H1 (cell line): Measurements from ENCODE around the gene GNG7. TPM values are rescaled to one million over a fixed set of nuclear protein-coding genes. Genes with fewer than 3 reads are reported as not detected.
A peak's percentile ranks its signal among the peaks of the same experiment; 100 is the strongest.

Experiments
- CTCF ChIA-PET: fragments of 300-600 bp; sonication (Branson Sonifier 250); formaldehyde crosslinking; loops from one replicate; lab custom pipeline; 2021; ENCODE audit not compliant: partially characterized antibody; lab: Charles Lee
- POLR2A ChIA-PET: fragments of 300-600 bp; sonication (Branson Sonifier 250); formaldehyde crosslinking; loops from one replicate; lab custom pipeline; 2021; ENCODE audit warnings: inconsistent platforms; ENCODE audit not compliant: partially characterized antibody; lab: Charles Lee
- DNase-seq, 2 experiments: peaks; one replicate each; pipeline versions ENCODE4 v3.0.0 to v3.0.0-alpha.2; 2010 to 2022; ENCODE audit warnings: low spot score in 2 of 2, low read depth in 1 of 2, mixed read lengths in 1 of 2
- FAIRE-seq: peaks from 2 replicates; lab custom pipeline; 2011; peaks lifted over from hg19 to GRCh38; lab: Jason Lieb, UNC
- H2AFZ ChIP-seq: 2 replicates; pipeline ENCODE4 v1.8.1; 2012; ENCODE audit warnings: low read length, inconsistent platforms
- H2AK5ac ChIP-seq: 2 replicates; pipeline ENCODE4 v1.6.1; 2013; ENCODE audit warnings: low read depth, low read length
- H2BK120ac ChIP-seq: replicated peaks from 2 replicates; pipeline ENCODE3; 2013; ENCODE audit warnings: low read depth, low read length, inconsistent platforms
- H2BK12ac ChIP-seq: 2 replicates; pipeline ENCODE4 v1.6.1; 2013; ENCODE audit warnings: low read depth, low read length
- H2BK15ac ChIP-seq: 2 replicates; pipeline ENCODE4 v1.6.1; 2013; ENCODE audit warnings: low read length
- H2BK20ac ChIP-seq: 2 replicates; pipeline ENCODE4 v1.6.1; 2013; ENCODE audit warnings: low read length
- H2BK5ac ChIP-seq: 2 replicates; pipeline ENCODE4 v1.6.1; 2013; ENCODE audit warnings: low read depth, low read length
- H3K14ac ChIP-seq: 2 replicates; pipeline ENCODE4 v1.6.1; 2013; ENCODE audit warnings: inconsistent platforms; ENCODE audit not compliant: insufficient read length
- H3K18ac ChIP-seq: 2 replicates; pipeline ENCODE4 v1.6.1; 2013; ENCODE audit warnings: low read length; ENCODE audit errors: extremely low read depth
- H3K23ac ChIP-seq: 2 replicates; pipeline ENCODE4 v1.6.1; 2013; ENCODE audit warnings: inconsistent platforms; ENCODE audit not compliant: insufficient read length
- H3K23me2 ChIP-seq: 2 replicates; pipeline ENCODE4 v1.6.1; 2013; ENCODE audit warnings: low read depth, low read length
- H3K27ac ChIP-seq: 2 replicates; pipeline ENCODE4 v1.6.1; 2011; ENCODE audit warnings: low read depth, low read length, inconsistent platforms
- H3K27me3 ChIP-seq, 4 experiments: replicated peaks in 1 of 4; 1 replicate in 1 of 4; 2 replicates in 3 of 4; pipeline versions ENCODE4 v1.6.1 to v1.8.1; 2011 to 2013; ENCODE audit warnings: low read length in 3 of 4, mild to moderate bottlenecking in 3 of 4, inconsistent platforms in 2 of 4, mixed read lengths in 2 of 4, moderate library complexity in 1 of 4; ENCODE audit not compliant: control insufficient read depth in 3 of 4, insufficient read depth in 3 of 4; ENCODE audit errors: extremely low read depth in 1 of 4
- H3K36me3 ChIP-seq, 4 experiments: 2 replicates each; pipeline versions ENCODE4 v1.6.1 to v1.8.1; 2011 to 2013; ENCODE audit warnings: mild to moderate bottlenecking in 4 of 4, low read length in 3 of 4, moderate library complexity in 2 of 4, control low read depth in 1 of 4, inconsistent platforms in 1 of 4; ENCODE audit not compliant: insufficient read depth in 4 of 4, control insufficient read depth in 2 of 4
- H3K4ac ChIP-seq: replicated peaks from 2 replicates; pipeline ENCODE3; 2013; ENCODE audit warnings: low read length, low read depth, mixed read lengths, inconsistent platforms; ENCODE audit not compliant: insufficient read length
- H3K4me1 ChIP-seq, 4 experiments: replicated peaks in 1 of 4; 1 replicate in 1 of 4; 2 replicates in 3 of 4; pipeline versions ENCODE4 v1.6.1 to v1.8.1; 2011 to 2013; ENCODE audit warnings: low read length in 3 of 4, inconsistent platforms in 2 of 4, mixed read lengths in 1 of 4; ENCODE audit not compliant: insufficient read depth in 4 of 4, control insufficient read depth in 3 of 4
- H3K4me2 ChIP-seq, 2 experiments: 2 replicates each; pipeline versions ENCODE4 v1.6.1 to v1.8.1; 2011 to 2013; ENCODE audit warnings: low read depth in 2 of 2, low read length in 2 of 2, control low read depth in 1 of 2, inconsistent platforms in 1 of 2, mild to moderate bottlenecking in 1 of 2; ENCODE audit not compliant: insufficient read depth in 1 of 2
- H3K4me3 ChIP-seq, 4 experiments: fragments of 200-600, 300-600 bp in 1 of 4; sonication (generic), shearing (Covaris generic), sonication (Bioruptor Twin) in 1 of 4; 2 replicates each; pipeline versions ENCODE4 v1.5.1 to v1.8.1; 2011 to 2016; ENCODE audit warnings: low read length in 4 of 4, low read depth in 3 of 4, control low read depth in 2 of 4, inconsistent platforms in 2 of 4, mild to moderate bottlenecking in 2 of 4, mixed read lengths in 1 of 4, moderate library complexity in 1 of 4; ENCODE audit not compliant: insufficient read depth in 2 of 4; ENCODE audit errors: extremely low read depth in 1 of 4
- H3K56ac ChIP-seq: replicated peaks from 2 replicates; pipeline ENCODE3; 2013; ENCODE audit warnings: low read depth, mild to moderate bottlenecking, mixed read lengths, low read length, inconsistent platforms; ENCODE audit not compliant: insufficient read length
- H3K79me1 ChIP-seq: 2 replicates; pipeline ENCODE4 v1.6.1; 2013; ENCODE audit warnings: low read depth, low read length, control low read depth
- H3K79me2 ChIP-seq, 2 experiments: 2 replicates each; pipeline versions ENCODE4 v1.6.1 to v1.8.1; 2012 to 2013; ENCODE audit warnings: low read length in 2 of 2, mild to moderate bottlenecking in 2 of 2, inconsistent platforms in 1 of 2; ENCODE audit not compliant: insufficient read depth in 2 of 2, control insufficient read depth in 1 of 2
- H3K9ac ChIP-seq, 4 experiments: replicated peaks in 1 of 4; 1 replicate in 1 of 4; 2 replicates in 3 of 4; pipeline versions ENCODE4 v1.6.1 to v1.8.1; 2011 to 2013; ENCODE audit warnings: low read depth in 3 of 4, low read length in 3 of 4, control low read depth in 2 of 4, mild to moderate bottlenecking in 2 of 4, moderate library complexity in 2 of 4, inconsistent platforms in 1 of 4; ENCODE audit errors: extremely low read depth in 1 of 4
- H3K9me3 ChIP-seq, 2 experiments: 2 replicates each; pipeline versions ENCODE4 v1.6.1 to v1.8.1; 2012 to 2013; ENCODE audit warnings: mild to moderate bottlenecking in 2 of 2, moderate library complexity in 2 of 2, control low read depth in 1 of 2, inconsistent platforms in 1 of 2, low read depth in 1 of 2, low read length in 1 of 2, mixed read lengths in 1 of 2; ENCODE audit not compliant: insufficient read depth in 2 of 2
- H4K20me1 ChIP-seq, 2 experiments: replicated peaks in 1 of 2; 2 replicates each; pipeline versions ENCODE3 to v1.8.1; 2011 to 2013; ENCODE audit warnings: inconsistent platforms in 2 of 2, low read length in 2 of 2, mild to moderate bottlenecking in 1 of 2; ENCODE audit not compliant: insufficient read depth in 2 of 2, control insufficient read depth in 1 of 2
- H4K5ac ChIP-seq: 2 replicates; pipeline ENCODE4 v1.6.1; 2013; ENCODE audit warnings: low read length, low read depth, mixed read lengths, inconsistent platforms; ENCODE audit not compliant: insufficient read length
- H4K8ac ChIP-seq: 2 replicates; pipeline ENCODE4 v1.8.0; 2013; ENCODE audit warnings: mild to moderate bottlenecking, moderate library complexity, low read length, inconsistent platforms; ENCODE audit not compliant: insufficient read depth; ENCODE audit errors: extremely low read depth
- H4K91ac ChIP-seq: replicated peaks from 2 replicates; pipeline ENCODE3; 2013; ENCODE audit warnings: low read length, mixed read lengths, inconsistent platforms; ENCODE audit not compliant: insufficient read length
- BRCA1 ChIP-seq: IDR thresholded peaks from 2 replicates; pipeline ENCODE4 v1.6.1; 2012; ENCODE audit warnings: low read depth, low read length, improper control_type of control experiment
- CBX5 ChIP-seq: fragments of 300-800, 300-1000 bp; sonication (generic); IDR thresholded peaks from 2 replicates; pipeline ENCODE4 v1.7.1; 2016; ENCODE audit warnings: antibody characterized with exemption, low read length, low read depth
- CBX8 ChIP-seq: fragments of 300-800, 300-1000 bp; sonication (generic); IDR thresholded peaks from 2 replicates; pipeline ENCODE4 v1.7.1; 2016; ENCODE audit warnings: low read depth, low read length, borderline replicate concordance
- CTBP2 ChIP-seq: IDR thresholded peaks from 2 replicates; pipeline ENCODE4 v1.7.0; 2011; ENCODE audit warnings: borderline replicate concordance, mild to moderate bottlenecking, moderate library complexity, mixed read lengths, low read length; ENCODE audit not compliant: insufficient read depth, insufficient read length
- KDM1A ChIP-seq: fragments of 200-600, 300-600 bp; sonication (generic); IDR thresholded peaks from 2 replicates; pipeline ENCODE4 v1.7.1; 2016; ENCODE audit warnings: mild to moderate bottlenecking, low read length, borderline replicate concordance
- NANOG ChIP-seq: IDR thresholded peaks from 2 replicates; pipeline ENCODE4 v1.6.1; 2011; ENCODE audit warnings: low read length, low read depth, mild to moderate bottlenecking, inconsistent platforms; ENCODE audit not compliant: insufficient read depth, poor library complexity, severe bottlenecking
- TAF1 ChIP-seq: IDR thresholded peaks from 2 replicates; pipeline ENCODE4 v1.6.1; 2011; ENCODE audit warnings: mild to moderate bottlenecking, low read depth, low read length
- TAF7 ChIP-seq: optimal IDR thresholded peaks from 2 replicates; pipeline ENCODE3; 2011; ENCODE audit warnings: low read depth, mild to moderate bottlenecking, inconsistent platforms, low read length, moderate library complexity, borderline replicate concordance
- WGBS, 2 experiments: shearing (Covaris generic) in 1 of 2; methylation state at CpG; one replicate each; pipeline versions ENCODE4 v1.1.6 to v1.1.7; 2013 to 2015; ENCODE audit warnings: low lambda C conversion rate in 2 of 2, mixed read lengths in 2 of 2, inconsistent platforms in 1 of 2, low coverage in 1 of 2, missing lambda C conversion rate in 1 of 2; ENCODE audit not compliant: insufficient replicate concordance in 2 of 2, insufficient coverage in 1 of 2, insufficient read length in 1 of 2; ENCODE audit errors: extremely low coverage in 1 of 2, missing lambda C conversion rate in 1 of 2; 5-methylcytosine and 5-hydroxymethylcytosine counted together
- polyA plus RNA-seq, 7 experiments: library from polyadenylated mRNA; depleted of rRNA in 3 of 7; stranded (reverse) in 5 of 7; unstranded in 2 of 7; fragments of >200 nt in 5 of 7; fragments of 200-250 nt in 2 of 7; gene quantifications; 1 replicate in 5 of 7; 2 replicates in 1 of 7; 4 replicates in 1 of 7; pipeline versions ENCODE4 v1.2.1 to v1.2.3, GENCODE V29; 2011 to 2013; ENCODE audit warnings: missing spikeins in 2 of 7, mixed read lengths in 2 of 7
- total RNA-seq: library from RNA; stranded (reverse); fragmentation: NEBNext Ultra II Directional; extraction: Animal tissue kit (Norgen Biotek cat#: 25700); gene quantifications from 2 replicates; pipeline ENCODE4 v1.2.1, GENCODE V29; 2021
- TF ChIP-seq, protein P1 (sequence below): IDR thresholded peaks from 2 replicates; pipeline ENCODE4 v1.6.1; 2012; ENCODE audit warnings: low read length, inconsistent platforms

GNG7 gene
- total and polyA plus RNA-seq, 2 of the 8 experiments (the other 6 are each of a cell fraction or from before 2014, with no cell fraction given) = 2.8 to 7.8 TPM

DNA sequence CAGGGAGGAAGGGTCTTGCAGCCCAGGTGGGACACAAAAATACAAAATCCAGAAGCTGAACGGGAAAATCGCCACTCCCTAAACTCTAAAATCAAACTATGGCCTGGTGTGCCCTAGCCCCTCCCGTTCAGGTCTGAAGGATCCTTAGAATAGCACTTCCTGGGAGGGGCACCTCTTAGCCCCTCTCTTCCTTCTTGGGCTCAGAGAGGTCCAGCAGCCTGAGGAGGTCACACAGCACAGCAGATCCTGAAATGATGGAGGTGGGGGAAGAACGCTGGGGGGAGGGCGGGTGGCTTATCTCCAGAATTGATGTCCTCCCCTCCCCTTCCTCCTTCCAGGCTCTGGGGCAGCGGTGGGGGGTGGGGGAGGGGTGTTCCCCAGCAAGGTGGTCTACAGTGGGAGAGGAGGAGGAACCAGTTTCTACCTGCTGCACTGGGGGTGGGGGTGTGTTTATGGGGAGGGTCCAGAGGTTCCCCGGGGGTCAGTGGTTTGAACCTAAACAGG, 16.8 kb upstream of the GNG7 start:
- H4K91ac ChIP-seq = no peak overlapping the region
- no peak overlapping the region for H3K14ac ChIP-seq
- peaks cover 9 to 17% of the 10 kb centered on the region in 2 experiments; a peak in 3 of 4 replicates for H3K9me3 ChIP-seq
- no peak overlapping the region for H3K23ac ChIP-seq
- no peak overlapping the region for H2AK5ac ChIP-seq
- 0 out of 2 replicates have a peak overlapping the region, but pooled peaks have one; percentile 20 for H2BK5ac ChIP-seq
- ChIA-PET CTCF (interaction anchor here (1.0 kb wide), 1 partner anchor 64 kb away, joined by 3 read pairs; the partner anchor contains the start of gene SGTA), POLR2A (interaction anchor here (0.6 to 2.2 kb wide), 5 partner anchors 14 to 152 kb away, joined by 3 to 8 read pairs (median 3); no protein-coding TSS in a partner anchor)
- 89% methylated on average over 4 of the region's 7 CpGs; no CpG with 5 or more reads in 1 of the 2 experiments for WGBS, 2 experiments
- no peak overlapping the region for H2AFZ ChIP-seq
- H3K4me2 ChIP-seq = peak overlapping the region; percentile 80 to 94; a peak in 3 of 4 replicates
- no peak overlapping the region for H2BK15ac ChIP-seq
- no peaks in the 10 kb centered on the region for H3K79me2 ChIP-seq
- no peak overlapping the region for H3K27ac ChIP-seq
- H3K9ac ChIP-seq = no peak overlapping the region
- H2BK20ac ChIP-seq = no peak overlapping the region
- H4K20me1 ChIP-seq = peaks cover 0 to 4% of the 10 kb centered on the region in 2 experiments
- H3K79me1 ChIP-seq = no peaks in the 10 kb centered on the region
- H2BK120ac ChIP-seq = no peak overlapping the region
- no peak overlapping the region; the same call in 1 of the 2 replicates for H3K18ac ChIP-seq
- H3K4me1 ChIP-seq = peaks cover 0 to 15% (median 6%) of the 10 kb centered on the region in 4 experiments; a peak in 6 of 7 replicates
- DNase-seq = no peak
- H4K5ac ChIP-seq = no peak overlapping the region
- FAIRE-seq = no peak
- no peak overlapping the region; the same call in 1 of the 2 replicates for H4K8ac ChIP-seq
- H2BK12ac ChIP-seq = 0 out of 2 replicates have a peak overlapping the region, but pooled peaks have one; percentile 4
- H3K4me3 ChIP-seq = peak overlapping the region in 2 of 4 experiments; percentile 39 to 89; a peak in 2 of 8 replicates
- peaks cover 0 to 17% (median 0%) of the 10 kb centered on the region in 4 experiments; a peak in 1 of 8 replicates for H3K36me3 ChIP-seq
- H3K56ac ChIP-seq = no peak overlapping the region
- peaks cover 12% of the 10 kb centered on the region; the same call in 1 of the 2 replicates for H3K23me2 ChIP-seq
- peaks cover 0 to 7% (median 3%) of the 10 kb centered on the region in 4 experiments; a peak in 4 of 7 replicates for H3K27me3 ChIP-seq
- H3K4ac ChIP-seq = no peak overlapping the region
- TF ChIP-seq BRCA1 = no peak
- no peak for TF ChIP-seq TAF7
- no peak for TF ChIP-seq CBX8
- TF ChIP-seq TAF1 = no peak
- no peak for TF ChIP-seq KDM1A
- no peak for TF ChIP-seq CBX5
- TF ChIP-seq CTBP2 = no peak
- TF ChIP-seq, protein P1, sequence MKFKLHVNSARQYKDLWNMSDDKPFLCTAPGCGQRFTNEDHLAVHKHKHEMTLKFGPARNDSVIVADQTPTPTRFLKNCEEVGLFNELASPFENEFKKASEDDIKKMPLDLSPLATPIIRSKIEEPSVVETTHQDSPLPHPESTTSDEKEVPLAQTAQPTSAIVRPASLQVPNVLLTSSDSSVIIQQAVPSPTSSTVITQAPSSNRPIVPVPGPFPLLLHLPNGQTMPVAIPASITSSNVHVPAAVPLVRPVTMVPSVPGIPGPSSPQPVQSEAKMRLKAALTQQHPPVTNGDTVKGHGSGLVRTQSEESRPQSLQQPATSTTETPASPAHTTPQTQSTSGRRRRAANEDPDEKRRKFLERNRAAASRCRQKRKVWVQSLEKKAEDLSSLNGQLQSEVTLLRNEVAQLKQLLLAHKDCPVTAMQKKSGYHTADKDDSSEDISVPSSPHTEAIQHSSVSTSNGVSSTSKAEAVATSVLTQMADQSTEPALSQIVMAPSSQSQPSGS = no peak
- TF ChIP-seq NANOG = no peak
